Amygdala (tissue), 56 donors: ENCODE measurements around the gene SHISA6.

Experiments used
- DNase-seq, 56 donors: peaks; one replicate each; lab custom pipeline; 2025; lab: John Stamatoyannopoulos, UW

SHISA6 gene

DNA sequence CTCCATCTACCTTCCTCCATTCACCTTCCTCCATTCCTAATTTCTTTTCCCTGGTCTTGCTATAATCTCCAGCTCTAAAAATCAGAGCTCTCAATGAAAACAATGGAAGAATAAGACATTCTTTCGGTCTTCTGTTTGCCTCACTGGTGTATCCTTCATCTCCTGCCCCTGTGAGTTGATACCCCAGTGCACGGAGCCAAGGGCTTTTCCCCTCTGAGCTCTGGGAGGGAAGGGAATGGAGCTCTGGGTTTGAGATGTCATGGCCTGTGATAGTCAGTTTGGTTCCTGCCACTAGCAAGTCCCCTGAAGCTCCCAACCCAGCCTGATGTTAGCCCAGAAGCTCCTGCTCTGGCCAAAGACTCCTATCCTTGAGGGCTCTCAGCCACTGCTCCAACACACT, 320.7 kb downstream of the SHISA6 start:
- no peak for DNase-seq

DNA sequence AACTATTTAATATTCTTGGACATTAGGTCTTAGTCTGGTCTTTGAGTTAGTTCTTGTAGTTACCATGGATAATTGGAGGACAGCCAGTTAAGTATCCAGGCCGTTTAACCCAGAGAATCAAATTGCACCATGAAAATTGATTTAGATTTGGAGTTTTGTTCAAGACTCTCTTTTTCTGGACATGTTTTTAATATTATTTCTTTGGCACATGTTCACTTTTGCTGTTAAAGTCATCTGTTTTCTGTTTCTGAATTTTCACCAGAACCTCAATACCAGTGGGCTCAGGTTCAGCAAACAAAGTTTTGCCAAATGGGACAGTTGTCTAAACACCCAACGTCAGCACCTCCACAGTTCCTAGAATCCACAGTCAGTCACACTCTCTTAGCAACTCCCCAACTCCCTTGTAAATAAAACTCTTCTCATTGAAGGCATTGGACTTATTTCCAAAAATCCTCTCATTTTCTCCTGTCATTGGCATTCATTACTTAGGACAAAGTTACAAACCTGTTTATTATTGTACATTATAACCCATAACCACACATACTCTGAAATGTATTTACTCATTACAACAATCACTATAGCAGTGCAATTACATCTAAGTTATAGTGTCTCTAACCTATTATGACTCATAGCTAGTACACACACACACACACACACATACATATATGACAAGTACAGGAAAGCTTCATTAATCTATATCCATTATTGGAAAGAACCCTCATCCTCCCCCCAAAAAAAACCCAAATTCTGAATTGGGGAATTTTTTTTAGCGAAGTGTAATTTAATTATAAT, 323.8 kb downstream of the SHISA6 start:
- DNase-seq = peak in 5 of 56 donors; percentile 1 to 35 (median 9)

DNA sequence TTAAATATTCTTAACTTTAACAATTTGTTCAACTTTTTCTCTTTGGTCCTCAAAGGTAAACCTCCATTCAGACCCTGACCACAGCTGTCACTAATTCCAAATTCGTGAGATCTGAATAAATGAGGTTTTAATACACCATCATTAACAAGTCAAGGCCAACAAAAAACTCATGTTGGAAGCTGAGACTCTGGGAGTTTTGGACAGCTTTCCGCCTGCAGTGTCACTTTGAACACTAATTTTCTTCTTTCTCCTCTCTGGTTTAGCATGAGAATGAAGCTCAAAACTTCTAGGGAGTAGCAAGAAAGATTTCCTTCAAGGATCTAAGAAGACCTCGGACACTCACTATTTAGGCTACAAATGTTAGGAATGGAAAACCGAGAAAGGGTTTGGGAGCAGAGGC, 324.6 kb downstream of the SHISA6 start:
- DNase-seq = no peak

DNA sequence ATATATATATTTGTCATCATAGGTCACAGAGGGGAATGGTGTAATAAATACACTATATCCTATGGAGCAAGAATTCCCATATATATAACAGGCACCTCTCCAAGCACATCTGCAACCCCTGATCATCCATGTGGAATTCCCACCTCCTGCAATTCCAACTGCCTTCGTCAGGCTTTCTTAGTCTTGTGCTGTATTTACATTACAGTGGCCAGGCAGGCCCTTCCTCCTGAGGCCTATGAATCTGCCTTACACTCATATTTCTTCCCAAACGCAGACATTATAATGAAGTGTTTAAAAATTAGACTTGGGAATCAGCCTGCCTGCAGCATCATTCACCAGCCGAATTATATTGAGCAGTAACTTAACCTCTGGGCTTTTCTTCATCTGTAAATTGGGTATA, 338.0 kb downstream of the SHISA6 start:
- no peak for DNase-seq

- DNase-seq = no peak
Measured at GRCh38 chr17:11580677-11581076, 339.7 kb downstream of the SHISA6 start.

DNA sequence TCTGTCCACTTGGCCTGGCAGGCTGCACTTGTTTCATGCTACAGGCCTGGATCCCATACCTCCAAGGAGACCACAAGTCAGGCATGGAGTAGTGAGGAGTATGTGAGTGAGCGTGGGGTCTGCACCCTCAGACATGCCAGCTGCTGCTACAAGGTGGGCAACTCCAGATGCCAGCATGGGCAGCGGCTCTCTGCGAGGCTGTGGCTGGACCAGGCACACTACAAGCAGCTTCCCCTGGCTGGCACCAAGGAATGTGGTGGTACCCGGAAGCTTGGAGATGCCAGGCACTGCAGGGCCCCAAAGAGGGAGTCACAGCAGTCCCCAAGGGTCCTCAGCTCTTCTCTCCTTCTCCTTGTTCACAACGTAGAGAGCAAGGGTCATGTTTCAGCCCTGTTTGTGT, 341.2 kb downstream of the SHISA6 start:
- DNase-seq = no peak

DNA sequence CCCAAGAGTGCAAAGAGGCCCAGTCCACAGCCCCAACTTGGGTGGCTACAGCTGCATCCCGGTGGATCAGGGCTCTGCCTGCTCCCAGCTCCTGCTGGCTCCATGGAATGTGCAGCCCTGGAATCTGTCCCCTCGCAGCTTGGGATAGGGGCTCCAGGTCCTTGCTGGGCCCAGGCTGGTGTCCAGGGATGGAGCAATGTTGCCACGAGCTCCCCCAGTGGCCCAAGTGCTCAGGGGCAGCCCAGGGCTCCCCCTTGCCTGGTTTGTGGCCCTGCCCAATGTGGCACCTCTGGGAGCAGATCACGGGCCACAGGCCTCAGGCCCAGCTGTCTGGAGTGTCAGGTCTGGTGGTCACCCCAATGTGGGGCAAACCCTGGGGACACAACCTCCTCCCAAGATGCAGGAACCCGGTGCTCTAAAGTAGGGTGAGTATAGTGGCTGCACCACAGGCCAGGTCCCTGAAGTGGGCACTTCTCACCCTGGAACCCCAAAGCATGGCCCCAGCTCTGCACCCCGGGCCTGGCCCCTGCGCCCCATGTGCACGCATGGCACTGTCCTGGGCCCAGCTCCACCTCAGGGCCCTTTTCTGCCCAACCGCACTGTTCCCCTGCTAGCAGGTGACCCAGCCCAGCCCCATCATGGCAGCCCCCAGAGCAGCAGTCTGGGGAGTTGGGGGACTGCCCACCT, 342.4 kb downstream of the SHISA6 start:
- DNase-seq = no peak

DNA sequence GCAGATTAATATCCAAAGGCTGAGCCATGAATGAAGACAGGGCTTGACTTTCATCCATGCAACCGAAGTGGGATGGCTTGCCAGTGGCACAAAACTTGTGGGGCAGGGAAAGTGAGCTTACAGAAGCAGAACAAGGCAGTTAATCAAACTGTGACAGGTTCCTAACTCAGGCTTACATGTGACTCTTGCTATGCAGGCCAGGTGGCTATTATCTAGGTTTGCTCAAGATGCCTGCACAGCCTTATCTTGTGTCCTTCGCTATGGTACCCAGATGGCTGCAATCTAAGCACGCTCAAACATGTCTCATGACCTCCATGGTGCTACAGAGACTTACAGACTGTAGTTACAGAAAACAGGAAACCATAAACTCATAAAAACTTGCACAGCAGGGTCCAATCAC, 348.7 kb downstream of the SHISA6 start:
- DNase-seq = no peak

DNA sequence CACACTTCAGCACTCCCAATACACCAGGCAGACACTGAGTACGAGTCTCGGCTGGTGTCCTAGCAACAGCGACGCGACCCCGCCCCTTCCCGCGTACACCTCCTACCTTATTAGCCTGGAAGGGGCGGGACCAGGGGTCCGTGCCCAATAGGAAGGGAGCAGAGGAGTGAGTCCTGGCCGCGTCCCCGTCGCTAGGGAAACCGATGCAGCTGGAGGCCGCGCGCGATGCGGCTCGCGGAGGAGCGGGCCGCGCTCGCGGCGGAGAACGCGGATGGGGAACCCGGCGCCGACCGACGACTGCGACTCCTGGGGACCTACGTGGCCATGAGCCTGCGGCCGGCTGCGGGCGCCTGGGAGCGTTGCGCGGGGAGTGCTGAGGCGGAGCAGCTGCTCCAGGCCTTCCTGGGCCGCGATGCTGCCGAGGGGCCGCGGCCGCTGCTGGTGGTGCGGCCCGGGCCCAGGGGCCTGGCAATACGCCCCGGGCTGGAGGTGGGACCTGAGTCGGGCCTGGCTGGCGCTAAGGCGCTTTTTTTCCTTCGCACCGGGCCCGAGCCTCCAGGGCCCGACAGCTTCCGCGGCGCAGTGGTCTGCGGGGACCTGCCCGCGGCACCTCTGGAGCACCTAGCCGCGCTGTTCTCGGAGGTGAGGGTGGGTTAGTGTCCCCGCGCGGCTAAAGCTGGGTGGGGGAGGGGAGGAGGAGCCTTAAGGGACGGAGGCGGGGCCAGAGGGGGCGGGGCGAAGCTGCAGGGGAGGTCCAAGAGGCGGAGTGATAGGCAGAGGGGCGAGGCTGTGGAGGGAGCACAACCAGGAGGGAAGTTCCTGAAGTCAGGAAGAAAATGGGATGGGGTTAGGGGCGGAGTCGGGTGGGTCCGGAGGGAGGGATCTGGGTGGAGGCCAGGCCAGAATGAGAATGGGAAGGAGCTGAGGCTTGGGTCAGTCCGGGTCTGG, 357.5 kb downstream of the SHISA6 start, which contains the start of gene DNAH9:
DNAH9 (plus strand) TSS at position 197 of the 948 bp plus-strand sequence; CDS start at position 226, 29 bp downstream.
- DNase-seq = peak in 55 of 56 donors; percentile 28 to 95 (median 85)

GRCh38 chr17:11601661-11602060, 360.6 kb downstream of the SHISA6 start:
- no peak for DNase-seq

GRCh38 chr17:11608396-11608795, 367.4 kb downstream of the SHISA6 start:
- DNase-seq = peak in 5 of 56 donors; percentile 6 to 28 (median 15)

DNA sequence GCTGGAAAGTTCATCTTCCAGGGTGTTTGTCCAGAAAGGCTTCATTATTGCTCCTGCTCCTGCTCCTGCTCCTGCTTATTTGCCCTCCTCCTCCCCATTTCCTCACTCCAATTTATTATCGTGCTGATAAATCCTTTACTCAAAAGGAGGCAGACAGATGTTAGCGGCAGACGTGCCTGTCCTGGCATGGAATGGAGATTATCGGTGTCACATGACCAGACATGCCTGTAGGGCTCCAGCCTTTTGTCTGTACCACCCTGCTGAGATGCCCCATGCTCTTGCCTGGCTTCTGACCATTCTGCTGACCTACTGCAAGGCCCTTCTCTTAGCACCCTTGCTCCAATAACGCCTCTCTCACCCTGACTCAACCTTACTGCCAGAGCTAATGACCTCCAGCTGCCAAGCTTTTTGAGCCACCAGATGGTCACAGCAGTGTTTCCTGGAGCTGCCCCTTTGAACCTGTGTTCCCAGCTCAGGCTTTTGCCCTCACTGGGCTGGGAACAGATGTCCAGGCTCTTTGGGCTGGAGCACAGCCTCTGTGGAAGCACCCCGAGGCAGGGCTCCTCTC, 370.1 kb downstream of the SHISA6 start:
- DNase-seq = no peak

GRCh38 chr17:11612956-11613355, 371.9 kb downstream of the SHISA6 start:
- no peak for DNase-seq
